ENCODE measurements around the gene DNAJC5. TPM values are rescaled to one million over a fixed set of nuclear protein-coding genes. Genes with fewer than 3 reads are reported as not detected.
"Not testable (repeated sequence)": the region's sequence is repeated elsewhere in the genome, so short reads cannot be mapped to it uniquely, and the experiment has no call there.

DNAJC5 gene
- total RNA-seq, 1 experiment from 2014 or later = 64.1 TPM

GRCh38 chr20:63955281-63955826 lies 60.4 kb downstream of the DNAJC5 start:
- peak; percentile 39 for DNase-seq (ENCODE audit: low read depth)

GRCh38 chr20:63955827-63956663 lies 61.1 kb downstream of the DNAJC5 start, which contains the start of gene UCKL1:
Gene UCKL1, minus strand, starts transcription at chr20:63956416. Its CDS starts 44 bp downstream, at chr20:63956372.
- peak; percentile 83 for DNase-seq (ENCODE audit: low read depth)

DNA sequence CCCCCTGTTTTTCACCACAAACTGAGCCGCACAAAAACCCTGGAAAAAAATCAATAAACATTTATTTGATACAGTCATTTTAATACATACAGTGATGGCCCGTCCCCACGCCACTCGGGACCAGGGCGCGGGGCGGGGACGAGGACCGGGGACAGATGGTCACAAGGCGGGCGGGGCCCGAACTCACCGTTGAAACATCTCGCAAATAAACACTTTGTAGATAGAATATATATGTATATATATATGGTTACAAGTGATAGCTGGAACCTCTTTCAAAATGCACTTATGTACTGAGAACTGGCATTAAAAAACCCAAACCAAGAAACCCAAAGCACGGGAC lies 61.7 kb downstream of the DNAJC5 start:
- DNase-seq (ENCODE audit: low read depth) = no peak

GRCh38 chr20:63957004-63957689 lies 62.2 kb downstream of the DNAJC5 start:
- peak; percentile 70 for DNase-seq (ENCODE audit: low read depth)

DNA sequence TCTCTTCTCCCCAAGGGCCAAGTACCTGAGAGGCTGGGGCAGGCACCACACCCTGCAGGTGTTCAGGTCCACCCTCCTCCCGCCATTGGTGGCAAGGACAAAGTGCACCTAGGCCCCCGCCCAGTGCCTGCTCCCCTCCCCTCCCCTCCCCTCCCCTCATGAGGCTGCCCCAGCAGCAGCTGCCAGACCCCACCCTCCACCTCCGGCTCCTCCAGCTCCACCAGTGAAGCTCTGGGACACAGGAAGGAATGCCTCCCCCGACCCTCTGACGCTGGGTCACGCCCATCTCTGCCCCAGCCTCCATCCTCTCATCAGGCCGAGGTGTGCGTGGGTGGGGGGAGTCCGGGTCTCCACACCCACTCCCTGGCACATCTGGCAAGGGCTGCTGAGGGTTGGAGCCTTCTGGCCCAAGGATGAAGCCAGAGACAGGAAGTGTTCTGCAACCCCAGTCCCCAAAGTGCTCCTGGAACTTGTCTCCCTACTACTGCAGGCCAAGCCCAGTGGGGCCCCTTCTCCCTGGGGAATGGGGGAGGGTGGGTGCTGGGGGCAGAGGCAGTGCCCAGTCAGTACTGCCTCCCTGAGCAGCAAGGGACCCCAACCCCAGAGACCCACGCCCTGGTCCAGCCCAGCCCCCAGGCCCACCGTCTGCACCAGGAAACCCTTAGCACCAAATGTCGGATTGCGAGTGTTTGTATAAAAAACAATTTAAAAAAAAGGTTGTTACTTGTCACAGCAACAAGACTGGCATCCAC lies 62.9 kb downstream of the DNAJC5 start:
- no peak for DNase-seq (ENCODE audit: low read depth)

DNA sequence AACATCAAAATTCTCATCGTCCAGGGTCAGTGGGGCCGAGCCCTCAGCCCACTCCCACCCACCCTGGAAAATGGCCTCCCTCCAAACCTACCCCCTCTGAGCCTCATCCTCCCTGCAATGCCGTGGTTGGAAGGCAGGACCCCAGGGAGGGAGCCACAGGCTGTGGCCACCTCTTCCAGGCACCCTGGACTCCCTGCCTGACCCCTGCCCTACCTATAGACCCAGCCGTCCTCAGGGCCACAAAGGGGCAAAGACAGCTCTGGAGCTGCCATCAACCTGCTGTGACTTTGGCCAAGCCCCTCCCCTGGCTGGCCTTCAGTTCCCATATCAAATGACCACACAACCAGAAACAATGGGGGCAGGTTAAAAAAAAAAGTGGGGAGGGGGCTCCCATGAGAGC lies 63.5 kb downstream of the DNAJC5 start:
- DNase-seq (ENCODE audit: low read depth) = no peak

DNA sequence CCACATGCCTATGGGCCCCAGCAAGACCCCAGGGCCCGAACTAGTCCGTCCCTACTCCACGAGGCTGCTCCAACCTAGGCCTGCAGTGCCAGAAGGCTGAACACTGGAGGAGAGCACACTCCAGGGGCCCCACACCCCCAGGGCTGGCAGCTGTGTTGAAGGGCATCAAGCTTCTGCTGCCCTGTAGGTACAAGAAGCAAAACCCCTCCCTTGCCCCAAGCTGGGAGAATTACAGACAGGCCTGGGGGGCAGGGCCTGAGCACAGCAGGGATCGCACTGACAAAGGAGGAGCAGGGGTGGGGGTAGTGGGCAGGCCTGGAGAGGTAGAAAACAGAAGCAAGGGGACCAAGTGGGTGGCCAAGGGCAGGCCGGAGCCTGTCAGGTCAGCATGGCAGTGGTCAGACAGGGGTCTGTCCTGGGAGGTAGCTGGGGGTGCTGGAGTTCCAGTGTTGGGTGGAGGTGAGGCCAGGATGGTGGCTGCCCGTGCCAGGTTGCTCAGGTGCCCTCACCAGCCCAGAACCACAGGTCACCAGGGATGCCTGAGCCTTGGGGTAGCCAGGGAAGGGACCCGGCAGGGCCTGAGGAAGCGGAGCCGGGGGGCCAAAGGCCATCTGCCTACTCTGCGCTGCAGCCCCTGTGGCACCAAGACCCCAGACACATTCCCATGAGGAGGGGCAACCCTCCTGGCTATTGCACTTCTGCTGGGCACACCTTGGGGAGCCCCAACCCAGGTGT lies 64.2 kb downstream of the DNAJC5 start:
- no peak for DNase-seq (ENCODE audit: low read depth)

GRCh38 chr20:63959699-63960075 lies 64.8 kb downstream of the DNAJC5 start:
- DNase-seq (ENCODE audit: low read depth) = no peak

DNA sequence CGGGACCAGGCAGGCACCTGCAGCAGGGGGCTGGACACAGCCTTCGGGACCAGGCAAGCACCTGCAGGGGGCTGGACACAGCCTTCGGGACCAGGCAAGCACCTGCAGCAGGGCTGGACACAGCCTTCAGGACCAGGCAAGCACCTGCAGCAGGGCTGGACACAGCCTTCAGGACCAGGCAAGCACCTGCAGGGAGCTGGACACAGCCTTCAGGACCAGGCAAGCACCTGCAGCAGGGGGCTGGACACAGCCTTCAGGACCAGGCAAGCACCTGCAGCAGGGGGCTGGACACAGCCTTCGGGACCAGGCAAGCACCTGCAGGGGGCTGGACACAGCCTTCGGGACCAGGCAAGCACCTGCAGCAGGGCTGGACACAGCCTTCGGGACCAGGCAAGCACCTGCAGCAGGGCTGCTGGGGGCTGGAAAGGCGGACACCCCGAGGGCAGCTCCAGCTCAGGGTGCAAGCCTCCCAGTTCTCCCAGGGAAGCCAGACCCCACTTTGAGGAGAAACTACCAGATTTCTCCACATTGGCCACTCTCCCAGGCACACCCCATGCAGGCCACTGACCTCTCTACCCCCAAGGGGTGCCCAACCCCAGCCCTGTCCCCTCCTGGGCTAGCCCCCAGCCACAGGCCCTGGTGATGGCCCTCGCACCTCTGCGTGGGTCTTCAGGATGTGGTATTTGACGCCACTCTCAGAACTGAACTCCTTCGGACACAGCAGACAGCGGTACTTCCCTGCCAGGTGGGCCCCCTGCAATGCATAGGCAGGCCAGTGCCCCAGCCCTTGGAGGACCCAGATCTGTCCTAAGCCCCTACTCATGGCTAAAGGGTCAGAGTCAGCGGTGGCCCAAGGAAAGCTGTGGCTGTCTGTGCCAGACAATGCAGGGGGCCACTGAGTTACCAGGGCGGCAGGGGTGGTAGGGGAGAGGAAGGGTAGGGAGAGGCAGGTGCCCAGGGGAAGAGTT lies 66.0 kb downstream of the DNAJC5 start:
- DNase-seq (ENCODE audit: low read depth) = not testable (repeated sequence)

DNA sequence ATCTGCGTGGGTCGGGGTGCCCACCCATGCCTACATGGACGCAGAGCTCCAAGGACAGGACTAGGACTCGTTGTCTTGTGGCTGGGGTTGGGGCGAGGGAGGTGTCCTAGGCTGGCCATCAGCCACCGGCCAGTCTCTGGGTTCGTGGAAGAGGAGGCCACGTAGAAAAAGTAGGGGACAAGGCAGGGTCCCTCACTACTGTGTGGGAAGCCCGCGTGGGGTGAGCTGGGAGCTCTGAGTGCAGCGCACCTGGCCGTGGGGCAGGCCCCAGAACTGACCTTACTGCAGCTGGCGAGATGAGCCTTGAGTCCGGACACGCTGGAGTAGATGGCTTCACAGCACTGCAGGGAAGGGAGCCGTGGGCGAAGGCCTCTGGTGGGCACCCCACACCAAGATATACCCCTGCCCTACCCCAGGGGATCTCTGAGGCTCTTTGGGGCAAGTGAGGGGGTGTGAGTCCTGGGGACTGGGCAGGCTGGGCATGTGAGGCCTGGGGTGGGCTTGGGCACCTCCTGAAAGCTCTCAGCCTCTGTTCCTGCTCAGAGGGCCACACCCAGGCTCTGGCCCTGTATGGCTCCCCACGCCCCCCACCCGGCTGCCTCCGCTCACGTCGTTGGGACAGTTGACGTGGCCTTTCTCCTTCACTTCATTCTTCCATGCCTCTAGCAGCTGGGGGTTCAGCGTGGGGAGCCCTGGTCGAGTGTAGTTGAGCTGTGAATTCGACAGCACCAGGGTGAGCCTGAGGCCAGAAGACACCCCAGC lies 66.9 kb downstream of the DNAJC5 start:
- no peak for DNase-seq (ENCODE audit: low read depth)

DNA sequence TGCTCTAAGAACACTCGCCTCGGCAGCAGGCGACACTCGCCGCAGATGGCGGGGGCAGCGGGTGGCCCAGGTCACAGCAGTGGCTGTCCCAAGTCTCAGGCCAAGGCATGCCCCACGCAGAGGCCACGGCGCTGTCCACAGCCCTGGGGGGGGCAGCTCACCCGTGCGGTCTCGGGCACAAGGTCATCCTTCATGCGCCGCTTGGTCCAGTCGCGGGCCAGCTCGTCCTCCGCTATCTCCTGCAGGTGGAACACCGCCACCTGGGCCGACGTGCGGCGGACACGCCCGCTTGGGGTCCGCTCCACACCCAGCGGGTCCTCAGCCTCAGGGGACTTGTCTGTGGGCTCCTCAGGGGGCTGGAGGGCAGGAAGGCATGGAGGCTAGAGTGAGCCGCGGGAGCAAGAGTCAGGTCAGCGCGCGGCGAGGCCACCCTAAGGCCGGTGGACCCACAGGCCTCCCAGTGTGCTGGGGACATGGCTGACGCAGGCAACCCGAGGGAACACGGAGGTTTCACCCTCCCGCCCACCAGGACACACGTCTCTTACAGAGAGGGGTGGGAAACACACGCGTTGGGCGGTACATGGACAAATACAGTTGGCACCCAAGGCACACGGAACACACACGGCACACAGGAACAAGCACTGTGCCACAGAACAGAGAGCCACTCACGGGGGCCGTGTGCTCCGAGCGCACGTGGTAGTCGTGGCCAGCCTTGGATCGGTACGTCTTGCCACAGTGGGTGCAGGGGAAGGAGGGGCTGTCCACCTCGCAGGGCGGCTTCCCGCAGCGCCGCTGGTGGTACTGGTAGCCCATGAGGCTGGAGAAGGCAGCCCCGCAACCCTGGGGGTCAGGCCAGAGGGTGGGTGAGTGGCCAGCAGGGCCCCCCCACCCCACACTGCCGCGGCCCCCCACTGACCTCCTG lies 67.8 kb downstream of the DNAJC5 start:
- DNase-seq (ENCODE audit: low read depth) = no peak

- DNase-seq (ENCODE audit: low read depth) = no peak
Observed at GRCh38 chr20:63963348-63963741, 68.4 kb downstream of the DNAJC5 start.

DNA sequence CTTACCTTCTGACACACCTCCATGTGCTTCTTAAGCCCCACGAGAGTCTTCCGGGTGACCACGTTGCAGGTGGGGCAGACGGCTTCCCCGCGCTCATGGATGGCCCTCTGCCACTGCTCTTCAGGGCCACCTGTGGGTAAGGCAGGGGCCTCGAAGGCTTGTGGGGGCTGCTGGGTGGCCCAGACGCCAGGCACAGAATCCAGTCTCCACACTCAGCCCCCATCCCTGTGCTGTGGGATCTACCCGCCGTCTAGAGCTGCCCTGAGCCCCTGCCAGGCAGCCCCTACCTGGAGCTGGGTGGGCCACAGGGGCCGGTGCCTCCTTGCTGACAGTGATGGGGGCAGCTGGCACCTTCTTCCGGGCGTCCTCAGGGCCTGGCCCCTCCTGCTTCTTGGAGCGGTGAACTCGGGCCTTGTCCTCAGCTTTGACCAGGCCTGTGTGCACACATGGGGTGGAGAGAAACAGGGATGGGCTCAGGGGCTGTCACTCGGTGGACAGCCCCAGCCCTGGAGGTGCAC lies 68.9 kb downstream of the DNAJC5 start:
- DNase-seq (ENCODE audit: low read depth) = no peak

GRCh38 chr20:63964412-63964811 lies 69.5 kb downstream of the DNAJC5 start:
- DNase-seq (ENCODE audit: low read depth) = no peak

- no peak for DNase-seq (ENCODE audit: low read depth)
Observed at GRCh38 chr20:63966172-63966943, 71.4 kb downstream of the DNAJC5 start.

- no peak for DNase-seq (ENCODE audit: low read depth)
Observed at GRCh38 chr20:63966944-63967322, 72.0 kb downstream of the DNAJC5 start.
